Caco-2 (cell line): ENCODE measurements around the gene CDS2. TPM values are rescaled to one million over a fixed set of nuclear protein-coding genes. Genes with fewer than 3 reads are reported as not detected.

Experiments used
- BruUV-seq: library from RNA; stranded (reverse); fragments of 400-500 nt; replicated peaks from 2 replicates; lab custom pipeline; 2021; lab: Mats Ljungman, UMichigan
- CTCF ChIA-PET: fragments of 300-600 bp; sonication (Branson Sonifier 250); formaldehyde crosslinking; loops from one replicate; lab custom pipeline; 2022; ENCODE audit warnings: antibody characterized with exemption; lab: Charles Lee
- POLR2A ChIA-PET: fragments of 300-600 bp; sonication (Branson Sonifier 250); formaldehyde crosslinking; loops from one replicate; lab custom pipeline; 2022; ENCODE audit warnings: antibody characterized with exemption; lab: Charles Lee
- DNase-seq, 2 experiments: peaks; one replicate each; pipeline versions ENCODE4 v3.0.0 to v3.0.0-alpha.2; 2020 to 2022
- H3K27me3 ChIP-seq: replicated peaks from 2 replicates; pipeline ENCODE4 v1.6.0; 2011; ENCODE audit warnings: low read length; ENCODE audit not compliant: control insufficient read depth, insufficient read depth
- H3K36me3 ChIP-seq: 2 replicates; pipeline ENCODE4 v1.5.1; 2011; ENCODE audit warnings: low read length; ENCODE audit not compliant: control insufficient read depth, insufficient read depth
- H3K4me1 ChIP-seq: fragments of 250-450 bp; sonication (Bioruptor Pico); 2 replicates; pipeline ENCODE4 v1.5.1; 2020; ENCODE audit warnings: mild to moderate bottlenecking
- H3K4me3 ChIP-seq: 2 replicates; pipeline ENCODE4 v1.5.1; 2011; ENCODE audit warnings: low read depth, mild to moderate bottlenecking, control low read depth, low read length
- H3K9me3 ChIP-seq: fragments of 250-450 bp; sonication (Bioruptor Pico); 2 replicates; pipeline ENCODE4 v1.5.1; 2020; ENCODE audit warnings: mild to moderate bottlenecking, moderate library complexity
- H3K27ac Mint-ChIP-seq: one replicate; pipeline ENCODE4 v1.8.0; 2022; ENCODE audit warnings: mixed read lengths; ENCODE audit not compliant: unreplicated experiment
- H3K27me3 Mint-ChIP-seq: one replicate; pipeline ENCODE4 v1.8.0; 2022; ENCODE audit warnings: mixed read lengths; ENCODE audit not compliant: insufficient read depth, unreplicated experiment
- H3K36me3 Mint-ChIP-seq: one replicate; pipeline ENCODE4 v1.8.0; 2022; ENCODE audit warnings: mild to moderate bottlenecking, mixed read lengths; ENCODE audit not compliant: insufficient read depth, unreplicated experiment
- H3K4me1 Mint-ChIP-seq: one replicate; pipeline ENCODE4 v1.8.0; 2022; ENCODE audit warnings: low read depth, mixed read lengths; ENCODE audit not compliant: unreplicated experiment
- H3K4me3 Mint-ChIP-seq: one replicate; pipeline ENCODE4 v1.8.0; 2022; ENCODE audit warnings: mild to moderate bottlenecking, moderate library complexity, mixed read lengths; ENCODE audit not compliant: unreplicated experiment
- H3K9me3 Mint-ChIP-seq: one replicate; pipeline ENCODE4 v1.8.0; 2022; ENCODE audit warnings: mixed read lengths; ENCODE audit not compliant: unreplicated experiment
- CTCF ChIP-seq, 2 experiments: fragments of 200-600 bp in 1 of 2; IDR thresholded peaks; 1 replicate in 1 of 2; 2 replicates in 1 of 2; pipeline versions ENCODE4 v1.5.1 to v1.8.0; 2011 to 2022; ENCODE audit warnings: antibody characterized with exemption in 1 of 2, control low read depth in 1 of 2, inconsistent platforms in 1 of 2, low read depth in 1 of 2, low read length in 1 of 2, mild to moderate bottlenecking in 1 of 2, moderate library complexity in 1 of 2; ENCODE audit not compliant: insufficient read depth in 1 of 2, severe bottlenecking in 1 of 2, unreplicated experiment in 1 of 2
- intact Hi-C: fragments of 100-400 bp; cut with micrococcal nuclease; formaldehyde crosslinking; loops from one replicate; pipeline ENCODE4 v1.10.0; 2022; ENCODE audit not compliant: unreplicated experiment
- total RNA-seq: library from RNA; stranded (reverse); gene quantifications from 2 replicates; pipeline ENCODE4 v1.2.3, GENCODE V29; 2022

Gene CDS2
- total RNA-seq, 1 experiment from 2014 or later, result 53.8 TPM

DNA sequence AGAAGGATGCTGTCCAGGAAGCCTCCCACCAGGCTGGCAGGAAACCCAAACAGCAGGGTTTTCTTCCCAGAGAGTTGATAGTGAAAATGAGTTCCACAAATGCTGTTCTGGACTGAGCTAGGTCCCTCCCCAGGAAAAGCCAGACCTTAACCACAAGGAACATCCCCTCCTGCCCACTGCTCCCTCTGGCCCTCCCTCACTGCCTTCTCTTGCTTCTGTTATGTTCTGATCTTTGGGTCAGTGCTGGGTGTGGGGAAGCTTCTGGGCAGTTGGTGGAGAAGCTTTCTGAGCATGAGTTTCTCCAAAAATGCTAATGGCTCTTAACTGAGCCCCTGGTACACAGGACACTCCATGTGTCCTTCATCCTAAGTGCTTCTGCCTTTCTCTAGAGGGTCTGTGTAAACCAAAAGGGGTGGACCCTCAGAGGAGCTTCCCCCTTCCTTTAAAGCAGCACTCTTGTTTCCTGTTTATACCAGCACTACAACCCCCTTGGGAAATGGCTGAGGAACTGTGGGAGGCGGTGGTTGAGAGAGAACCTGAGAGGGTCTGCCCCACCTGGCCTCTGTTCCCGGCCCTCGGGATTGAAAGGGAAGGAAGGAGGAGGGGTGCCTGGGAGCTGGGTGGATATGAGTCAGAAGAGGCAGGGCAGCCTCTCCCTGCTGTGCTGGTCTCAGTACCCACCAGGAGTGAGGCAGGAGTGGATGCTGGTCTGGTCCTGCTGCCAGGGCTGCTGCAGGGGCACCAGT is 42.0 kb downstream of the CDS2 start:
- ChIA-PET CTCF (interaction anchor here (2.5 kb wide), 1 partner anchor 42 kb away, joined by 10 read pairs; the partner anchor contains the start of gene CDS2), POLR2A (no interaction called here)
- no peaks in the 10 kb centered on the region for H3K27me3 ChIP-seq
- no peak overlapping the region for H3K4me3 Mint-ChIP-seq
- H3K9me3 ChIP-seq, result no peaks in the 10 kb centered on the region
- BruUV-seq, result no TSS peak
- H3K36me3 Mint-ChIP-seq, result peaks cover 6% of the 10 kb centered on the region
- no peaks in the 10 kb centered on the region for H3K27me3 Mint-ChIP-seq
- no peak for TF ChIP-seq CTCF (IDR thresholded peaks at IDR 0.05; ENCODE audit: insufficient read depth in 1 of 2, low read depth in 1 of 2, low read length in 1 of 2, severe bottlenecking in 1 of 2, unreplicated experiment in 1 of 2)
- no peaks in the 10 kb centered on the region for H3K4me1 ChIP-seq
- no peaks in the 10 kb centered on the region for H3K9me3 Mint-ChIP-seq
- DNase-seq, result no peak
- intact Hi-C loops, result no loop called here
- no peak overlapping the region for H3K27ac Mint-ChIP-seq
- peaks cover 8% of the 10 kb centered on the region for H3K4me1 Mint-ChIP-seq
- 0 out of 2 replicates have a peak, but pooled peaks cover 1% of the 10 kb centered on the region for H3K36me3 ChIP-seq
- H3K4me3 ChIP-seq, result no peak overlapping the region

- no peaks in the 10 kb centered on the region for H3K27me3 Mint-ChIP-seq
- ChIA-PET CTCF (interaction anchor here (2.5 kb wide), 1 partner anchor 44 kb away, joined by 10 read pairs; the partner anchor contains the start of gene CDS2), POLR2A (no interaction called here)
- TF ChIP-seq CTCF (IDR thresholded peaks at IDR 0.05; ENCODE audit: insufficient read depth in 1 of 2, low read depth in 1 of 2, low read length in 1 of 2, severe bottlenecking in 1 of 2, unreplicated experiment in 1 of 2), result no peak
- no peak for DNase-seq
- no peak overlapping the region for H3K4me3 Mint-ChIP-seq
- 0 out of 2 replicates have a peak, but pooled peaks cover 1% of the 10 kb centered on the region for H3K36me3 ChIP-seq
- H3K4me1 ChIP-seq, result no peaks in the 10 kb centered on the region
- no peaks in the 10 kb centered on the region for H3K9me3 ChIP-seq
- intact Hi-C loops, result no loop called here
- H3K27me3 ChIP-seq, result no peaks in the 10 kb centered on the region
- BruUV-seq, result no TSS peak
- no peak overlapping the region for H3K4me3 ChIP-seq
- H3K4me1 Mint-ChIP-seq, result peaks cover 8% of the 10 kb centered on the region
- no peak overlapping the region for H3K27ac Mint-ChIP-seq
- H3K9me3 Mint-ChIP-seq, result no peaks in the 10 kb centered on the region
- peaks cover 6% of the 10 kb centered on the region for H3K36me3 Mint-ChIP-seq
Observed at GRCh38 chr20:5170341-5170740, 43.5 kb downstream of the CDS2 start.

- intact Hi-C loops, result no loop called here
- Histone ChIP-seq H3K4me3 (no peak overlapping the region), H3K27me3 (no peaks in the 10 kb centered on the region), H3K9me3 (no peaks in the 10 kb centered on the region), H3K4me1 (no peaks in the 10 kb centered on the region), H3K36me3 (0 out of 2 replicates have a peak, but pooled peaks cover 1% of the 10 kb centered on the region)
- no peaks in the 10 kb centered on the region for H3K9me3 Mint-ChIP-seq
- no peaks in the 10 kb centered on the region for H3K27me3 Mint-ChIP-seq
- no peak for DNase-seq
- ChIA-PET POLR2A (no interaction called here), CTCF (no interaction called here)
- TF ChIP-seq CTCF (IDR thresholded peaks at IDR 0.05; ENCODE audit: insufficient read depth in 1 of 2, low read depth in 1 of 2, low read length in 1 of 2, severe bottlenecking in 1 of 2, unreplicated experiment in 1 of 2), result no peak
- H3K4me3 Mint-ChIP-seq, result no peak overlapping the region
- peaks cover 6% of the 10 kb centered on the region for H3K36me3 Mint-ChIP-seq
- no TSS peak for BruUV-seq
- H3K27ac Mint-ChIP-seq, result no peak overlapping the region
- H3K4me1 Mint-ChIP-seq, result peaks cover 3% of the 10 kb centered on the region
Observed at GRCh38 chr20:5171064-5171789, 44.4 kb downstream of the CDS2 start.
